AG04450 (cell line): ENCODE measurements around the gene AADACL3. TPM values are rescaled to one million over a fixed set of nuclear protein-coding genes. Genes with fewer than 3 reads are reported as not detected.
"Not testable (repeated sequence)": the region's sequence is repeated elsewhere in the genome, so short reads cannot be mapped to it uniquely, and the experiment has no call there.

Experiments used
- CTCF ChIA-PET: fragments of 300-600, 350-600 bp; formaldehyde crosslinking; extraction: SDS; loops from one replicate; lab custom pipeline; 2022; ENCODE audit warnings: antibody characterized with exemption, inconsistent platforms; lab: Charles Lee
- POLR2A ChIA-PET: fragments of 350-600 bp; formaldehyde crosslinking; extraction: SDS; loops from one replicate; lab custom pipeline; 2021; ENCODE audit warnings: antibody characterized with exemption, inconsistent platforms; lab: Yijun Ruan, JAX
- DNase-seq: peaks from one replicate; pipeline ENCODE4 v3.0.0-alpha.2; 2011; ENCODE audit warnings: low read depth, low spot score
- H3K27ac ChIP-seq: one replicate; pipeline ENCODE4 v1.5.1; 2012; ENCODE audit warnings: low read depth, low read length, control low read depth
- H3K27me3 ChIP-seq: one replicate; pipeline ENCODE4 v1.6.0; 2012; ENCODE audit warnings: low read length; ENCODE audit not compliant: control insufficient read depth, insufficient read depth
- H3K4me3 ChIP-seq: 2 replicates; pipeline ENCODE4 v1.5.1; 2011; ENCODE audit warnings: mild to moderate bottlenecking, low read depth, low read length, control low read depth
- H3K9me3 ChIP-seq: 2 replicates; pipeline ENCODE4 v1.5.1; 2012; ENCODE audit warnings: low read length; ENCODE audit not compliant: control insufficient read depth, insufficient read depth
- polyA plus RNA-seq: library from polyadenylated mRNA; depleted of rRNA; stranded (reverse); fragments of >200 nt; gene quantifications from 2 replicates; pipeline ENCODE4 v1.2.3, GENCODE V29; 2011
- TF ChIP-seq, protein P1 (sequence below): IDR thresholded peaks from 2 replicates; pipeline ENCODE4 v1.5.1; 2011; ENCODE audit warnings: low read depth, low read length, control low read depth, inconsistent platforms

Gene AADACL3
- polyA plus RNA-seq, 1 experiment = not detected

DNA sequence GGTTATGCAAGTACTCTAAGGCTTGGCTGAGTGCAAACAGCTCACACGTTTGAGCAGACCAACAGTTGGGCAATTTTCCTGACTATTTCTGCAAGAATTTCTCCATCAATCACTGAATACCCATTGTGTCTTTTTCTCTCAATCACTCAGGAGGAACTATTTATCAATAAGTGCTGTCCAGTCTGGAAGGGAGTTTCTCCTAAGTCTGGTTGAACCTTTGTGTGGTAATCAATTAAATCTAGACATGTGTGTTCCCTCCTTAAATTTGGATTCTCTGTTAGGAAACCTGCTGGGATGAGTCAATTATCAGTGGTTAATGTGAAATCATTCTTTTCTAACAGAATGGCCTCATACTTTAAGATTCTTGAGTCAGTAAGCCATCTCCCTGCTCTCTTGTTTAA lies 6.8 kb upstream of the AADACL3 start:
- TF ChIP-seq, protein P1, sequence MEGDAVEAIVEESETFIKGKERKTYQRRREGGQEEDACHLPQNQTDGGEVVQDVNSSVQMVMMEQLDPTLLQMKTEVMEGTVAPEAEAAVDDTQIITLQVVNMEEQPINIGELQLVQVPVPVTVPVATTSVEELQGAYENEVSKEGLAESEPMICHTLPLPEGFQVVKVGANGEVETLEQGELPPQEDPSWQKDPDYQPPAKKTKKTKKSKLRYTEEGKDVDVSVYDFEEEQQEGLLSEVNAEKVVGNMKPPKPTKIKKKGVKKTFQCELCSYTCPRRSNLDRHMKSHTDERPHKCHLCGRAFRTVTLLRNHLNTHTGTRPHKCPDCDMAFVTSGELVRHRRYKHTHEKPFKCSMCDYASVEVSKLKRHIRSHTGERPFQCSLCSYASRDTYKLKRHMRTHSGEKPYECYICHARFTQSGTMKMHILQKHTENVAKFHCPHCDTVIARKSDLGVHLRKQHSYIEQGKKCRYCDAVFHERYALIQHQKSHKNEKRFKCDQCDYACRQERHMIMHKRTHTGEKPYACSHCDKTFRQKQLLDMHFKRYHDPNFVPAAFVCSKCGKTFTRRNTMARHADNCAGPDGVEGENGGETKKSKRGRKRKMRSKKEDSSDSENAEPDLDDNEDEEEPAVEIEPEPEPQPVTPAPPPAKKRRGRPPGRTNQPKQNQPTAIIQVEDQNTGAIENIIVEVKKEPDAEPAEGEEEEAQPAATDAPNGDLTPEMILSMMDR = no peak
- no peak for DNase-seq
- no peak overlapping the region for H3K27ac ChIP-seq
- no peaks in the 10 kb centered on the region for H3K9me3 ChIP-seq
- POLR2A ChIA-PET = no interaction called here
- H3K27me3 ChIP-seq = no peaks in the 10 kb centered on the region
- CTCF ChIA-PET = no interaction called here
- no peak overlapping the region for H3K4me3 ChIP-seq

- no peak for DNase-seq
- Histone ChIP-seq H3K9me3 (no peaks in the 10 kb centered on the region), H3K4me3 (no peak overlapping the region), H3K27me3 (no peaks in the 10 kb centered on the region), H3K27ac (no peak overlapping the region)
- POLR2A ChIA-PET = no interaction called here
- TF ChIP-seq, protein P1 = no peak
- CTCF ChIA-PET = no interaction called here
Observed at GRCh38 chr1:12709696-12710095, 6.2 kb upstream of the AADACL3 start.

DNA sequence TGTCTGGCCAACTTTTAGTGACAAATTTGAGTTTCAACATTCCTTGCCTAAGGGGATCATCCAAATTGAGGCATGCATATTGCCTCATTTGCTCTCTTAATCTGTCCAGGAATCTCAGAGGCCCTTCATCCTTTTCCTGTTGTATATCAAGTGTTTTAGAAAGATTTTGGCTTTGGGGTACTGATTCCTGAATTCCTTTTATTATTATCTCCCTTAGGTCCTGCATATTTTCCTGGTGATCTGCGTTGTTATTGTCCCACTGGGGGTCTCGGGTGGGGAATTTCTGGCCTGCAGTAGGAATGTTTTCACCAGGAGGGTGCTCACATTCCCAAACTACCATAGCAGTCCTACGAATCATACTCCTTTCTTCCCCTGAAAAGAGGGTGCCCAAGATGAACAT lies 4.4 kb upstream of the AADACL3 start:
- POLR2A ChIA-PET = no interaction called here

GRCh38 chr1:12712076-12712475 lies 3.8 kb upstream of the AADACL3 start:
- TF ChIP-seq, protein P1 = no peak
- no peak overlapping the region for H3K4me3 ChIP-seq
- POLR2A ChIA-PET = no interaction called here
- no peak for DNase-seq
- no peak overlapping the region for H3K27ac ChIP-seq
- no peaks in the 10 kb centered on the region for H3K9me3 ChIP-seq
- no peaks in the 10 kb centered on the region for H3K27me3 ChIP-seq
- CTCF ChIA-PET = no interaction called here

More for the DNA sequence above, 4.4 kb upstream of the AADACL3 start:
- H3K4me3 ChIP-seq = no peak overlapping the region
- TF ChIP-seq, protein P1 = no peak
- H3K27me3 ChIP-seq = no peaks in the 10 kb centered on the region
- H3K9me3 ChIP-seq = no peaks in the 10 kb centered on the region
- CTCF ChIA-PET = no interaction called here
- no peak overlapping the region for H3K27ac ChIP-seq
- DNase-seq = no peak

DNA sequence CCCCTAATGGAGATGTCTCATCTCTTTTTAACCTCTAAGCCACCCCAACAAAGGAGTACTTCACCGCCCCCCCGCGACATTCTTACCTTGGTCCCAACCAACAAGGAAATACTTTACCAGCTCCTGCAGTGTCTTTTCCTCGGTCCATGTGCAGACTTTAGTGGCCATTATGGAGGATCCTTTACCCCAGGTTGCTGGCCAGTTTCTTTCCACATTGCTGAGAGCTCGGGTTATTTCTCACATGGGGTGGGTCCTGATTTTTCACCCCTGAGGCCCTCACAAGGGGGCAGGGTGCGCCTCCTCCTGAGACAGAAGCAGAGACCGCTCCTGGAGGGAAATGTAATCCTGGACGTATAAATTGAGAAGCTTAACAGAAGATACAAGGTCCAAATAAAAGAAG lies 3.0 kb upstream of the AADACL3 start:
- Histone ChIP-seq H3K27ac (no peak overlapping the region), H3K4me3 (no peak overlapping the region), H3K27me3 (no peaks in the 10 kb centered on the region), H3K9me3 (no peaks in the 10 kb centered on the region)
- no peak for DNase-seq
- POLR2A ChIA-PET = no interaction called here
- CTCF ChIA-PET = no interaction called here
- TF ChIP-seq, protein P1 = no peak

DNA sequence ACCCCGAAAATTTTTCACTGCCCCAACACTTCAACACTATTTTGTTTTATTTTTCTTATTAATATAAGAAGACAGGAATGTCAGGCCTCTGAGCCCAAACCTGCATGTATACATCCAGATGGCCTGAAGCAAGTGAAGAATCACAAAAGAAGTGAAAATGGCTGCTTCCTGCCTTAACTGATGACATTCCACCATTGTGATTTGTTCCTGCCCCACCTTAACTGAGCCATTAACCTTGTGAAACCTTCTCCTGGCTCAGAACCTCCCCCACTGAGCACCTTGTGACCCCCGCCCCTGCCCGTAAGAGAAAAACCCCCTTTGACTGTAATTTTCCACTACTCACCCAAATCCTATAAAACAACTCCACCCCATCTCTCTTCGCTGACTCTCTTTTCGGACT lies 2.3 kb upstream of the AADACL3 start:
- DNase-seq, H3K9me3 ChIP-seq, POLR2A ChIA-PET, CTCF ChIA-PET, H3K4me3 ChIP-seq, H3K27me3 ChIP-seq, H3K27ac ChIP-seq: not testable (repeated sequence)
